Lower leg skin (tissue), 3 donors: Measurements from ENCODE around the gene RASAL1.

Source experiments
- POLR2A ChIP-seq, 2 donors: fragments of 450-650 bp; IDR thresholded peaks; one replicate each; pipeline ENCODE4 v1.6.1; 2016 to 2017; ENCODE audit warnings: antibody characterized with exemption in 2 of 2, mild to moderate bottlenecking in 1 of 2, moderate library complexity in 1 of 2
- TF ChIP-seq, protein P1 (sequence below), 3 donors: fragments of 450-650 bp; IDR thresholded peaks; one replicate each; pipeline ENCODE4 v1.5.1; 2016; ENCODE audit warnings: antibody characterized with exemption in 3 of 3, mild to moderate bottlenecking in 3 of 3, moderate library complexity in 2 of 3

DNA sequence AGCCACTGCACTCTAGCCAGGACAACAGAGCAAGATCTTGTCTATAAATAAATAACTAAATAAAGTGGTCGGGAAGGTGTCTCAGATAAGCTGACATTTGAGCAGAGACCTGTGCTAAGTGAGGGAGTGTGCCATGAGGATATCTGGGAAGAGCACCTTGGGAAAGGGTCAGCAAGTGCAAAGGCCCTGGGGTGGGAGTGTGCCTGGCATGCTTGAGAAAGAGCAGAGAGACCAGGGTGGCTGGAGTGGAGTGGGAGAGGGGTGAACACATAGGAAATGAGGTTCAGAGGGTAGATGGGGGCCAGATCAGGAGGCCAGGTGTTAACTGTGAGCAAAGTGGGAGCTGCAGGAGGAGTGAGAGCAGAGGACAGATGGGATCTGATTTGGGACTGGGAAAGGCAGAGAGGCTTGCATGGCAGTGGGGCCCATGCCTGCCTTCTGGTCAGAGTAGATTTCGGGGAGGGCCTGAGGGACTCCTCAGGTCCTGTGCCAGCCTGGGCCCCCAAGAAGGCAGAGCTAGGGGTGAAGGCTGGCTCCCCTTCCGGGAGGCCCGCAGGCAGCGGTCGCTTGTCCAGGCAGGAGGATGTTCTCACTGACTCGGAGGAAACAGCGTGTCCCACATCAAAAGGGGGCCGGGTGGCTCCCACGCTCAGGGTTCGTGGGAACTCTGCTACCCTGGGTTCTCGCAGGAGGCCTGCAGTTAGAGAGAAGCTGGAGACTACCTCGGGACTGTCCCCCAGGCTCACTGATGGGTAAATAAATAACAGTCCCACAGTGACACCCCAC, 46.4 kb downstream of the RASAL1 start:
- TF ChIP-seq POLR2A (IDR thresholded peaks at IDR 0.05), result no peak
- TF ChIP-seq, protein P1, sequence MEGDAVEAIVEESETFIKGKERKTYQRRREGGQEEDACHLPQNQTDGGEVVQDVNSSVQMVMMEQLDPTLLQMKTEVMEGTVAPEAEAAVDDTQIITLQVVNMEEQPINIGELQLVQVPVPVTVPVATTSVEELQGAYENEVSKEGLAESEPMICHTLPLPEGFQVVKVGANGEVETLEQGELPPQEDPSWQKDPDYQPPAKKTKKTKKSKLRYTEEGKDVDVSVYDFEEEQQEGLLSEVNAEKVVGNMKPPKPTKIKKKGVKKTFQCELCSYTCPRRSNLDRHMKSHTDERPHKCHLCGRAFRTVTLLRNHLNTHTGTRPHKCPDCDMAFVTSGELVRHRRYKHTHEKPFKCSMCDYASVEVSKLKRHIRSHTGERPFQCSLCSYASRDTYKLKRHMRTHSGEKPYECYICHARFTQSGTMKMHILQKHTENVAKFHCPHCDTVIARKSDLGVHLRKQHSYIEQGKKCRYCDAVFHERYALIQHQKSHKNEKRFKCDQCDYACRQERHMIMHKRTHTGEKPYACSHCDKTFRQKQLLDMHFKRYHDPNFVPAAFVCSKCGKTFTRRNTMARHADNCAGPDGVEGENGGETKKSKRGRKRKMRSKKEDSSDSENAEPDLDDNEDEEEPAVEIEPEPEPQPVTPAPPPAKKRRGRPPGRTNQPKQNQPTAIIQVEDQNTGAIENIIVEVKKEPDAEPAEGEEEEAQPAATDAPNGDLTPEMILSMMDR (IDR thresholded peaks at IDR 0.05), result no peak
